22Rv1 (cell line): Measurements from ENCODE around the gene KIF25.

Experiments
- ZFX ChIP-seq: fragments of 450-650 bp; IDR thresholded peaks from 2 replicates; pipeline ENCODE4 v1.6.1; 2017; ENCODE audit warnings: antibody characterized with exemption, borderline replicate concordance
- TF ChIP-seq, protein P1 (sequence below): fragments of 450-650 bp; IDR thresholded peaks from 2 replicates; pipeline ENCODE4 v1.5.1; 2017; ENCODE audit warnings: mild to moderate bottlenecking

GRCh38 chr6:168013250-168013915 is 15.9 kb downstream of the KIF25 start:
- TF ChIP-seq, protein P1, sequence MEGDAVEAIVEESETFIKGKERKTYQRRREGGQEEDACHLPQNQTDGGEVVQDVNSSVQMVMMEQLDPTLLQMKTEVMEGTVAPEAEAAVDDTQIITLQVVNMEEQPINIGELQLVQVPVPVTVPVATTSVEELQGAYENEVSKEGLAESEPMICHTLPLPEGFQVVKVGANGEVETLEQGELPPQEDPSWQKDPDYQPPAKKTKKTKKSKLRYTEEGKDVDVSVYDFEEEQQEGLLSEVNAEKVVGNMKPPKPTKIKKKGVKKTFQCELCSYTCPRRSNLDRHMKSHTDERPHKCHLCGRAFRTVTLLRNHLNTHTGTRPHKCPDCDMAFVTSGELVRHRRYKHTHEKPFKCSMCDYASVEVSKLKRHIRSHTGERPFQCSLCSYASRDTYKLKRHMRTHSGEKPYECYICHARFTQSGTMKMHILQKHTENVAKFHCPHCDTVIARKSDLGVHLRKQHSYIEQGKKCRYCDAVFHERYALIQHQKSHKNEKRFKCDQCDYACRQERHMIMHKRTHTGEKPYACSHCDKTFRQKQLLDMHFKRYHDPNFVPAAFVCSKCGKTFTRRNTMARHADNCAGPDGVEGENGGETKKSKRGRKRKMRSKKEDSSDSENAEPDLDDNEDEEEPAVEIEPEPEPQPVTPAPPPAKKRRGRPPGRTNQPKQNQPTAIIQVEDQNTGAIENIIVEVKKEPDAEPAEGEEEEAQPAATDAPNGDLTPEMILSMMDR: no peak
- no peak for TF ChIP-seq ZFX
